ENCODE measurements around the gene GALNS.
"Not testable (repeated sequence)": the region's sequence is repeated elsewhere in the genome, so short reads cannot be mapped to it uniquely, and the experiment has no call there.

GALNS gene

DNA sequence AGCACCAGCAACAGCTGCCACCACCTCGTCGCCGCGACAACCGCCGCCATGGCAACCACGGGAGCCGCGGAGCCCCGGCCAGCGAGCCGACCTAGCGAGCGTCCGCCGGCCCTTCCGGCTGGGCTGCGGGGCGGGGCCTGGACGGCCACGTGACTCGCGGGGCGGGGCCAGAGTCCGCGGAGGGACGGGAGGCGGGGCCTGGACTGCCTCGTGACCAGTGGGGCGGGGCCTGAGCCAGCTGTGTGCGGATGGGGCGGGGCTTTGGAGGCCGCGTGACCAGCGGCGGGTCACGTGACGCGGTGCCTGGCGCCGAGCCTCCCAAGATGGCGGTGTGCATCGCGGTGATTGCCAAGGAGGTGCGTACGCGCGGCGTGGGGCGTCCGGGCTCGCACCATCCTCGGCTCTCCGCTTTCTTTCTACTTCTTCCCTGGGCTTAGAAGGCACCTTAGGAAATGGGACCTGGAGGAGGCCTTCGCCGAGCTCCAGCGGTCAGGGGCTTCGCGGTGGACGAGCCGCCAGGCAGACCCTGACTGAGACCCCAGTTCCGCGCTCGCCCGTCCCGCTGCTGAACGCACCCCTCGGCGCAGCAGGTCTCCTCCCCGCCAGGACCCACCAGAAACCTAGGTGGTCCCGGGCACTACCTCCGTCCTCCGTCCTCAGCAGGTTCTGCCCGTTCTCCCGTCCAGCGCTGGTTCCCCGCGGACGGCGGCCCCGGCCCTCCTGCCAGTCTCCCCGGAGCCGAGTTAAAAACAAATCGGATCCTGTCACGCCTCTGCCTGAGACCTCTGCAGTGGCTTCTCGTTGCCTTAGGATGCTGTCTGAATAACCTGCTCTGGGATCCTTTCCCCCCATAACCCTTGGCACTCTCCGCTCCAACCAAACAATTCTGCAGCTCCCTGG lies at the start of gene GALNS, which contains the start of gene TRAPPC2L:
Gene GALNS (minus strand): TSS at position 120 of the 900 bp plus-strand sequence. CDS start 70 bp downstream, at position 50.
Gene TRAPPC2L (plus strand): TSS at position 300 of the 900 bp plus-strand sequence. CDS start 24 bp downstream, at position 324.
- peak; percentile 100 for DNase-seq

DNA sequence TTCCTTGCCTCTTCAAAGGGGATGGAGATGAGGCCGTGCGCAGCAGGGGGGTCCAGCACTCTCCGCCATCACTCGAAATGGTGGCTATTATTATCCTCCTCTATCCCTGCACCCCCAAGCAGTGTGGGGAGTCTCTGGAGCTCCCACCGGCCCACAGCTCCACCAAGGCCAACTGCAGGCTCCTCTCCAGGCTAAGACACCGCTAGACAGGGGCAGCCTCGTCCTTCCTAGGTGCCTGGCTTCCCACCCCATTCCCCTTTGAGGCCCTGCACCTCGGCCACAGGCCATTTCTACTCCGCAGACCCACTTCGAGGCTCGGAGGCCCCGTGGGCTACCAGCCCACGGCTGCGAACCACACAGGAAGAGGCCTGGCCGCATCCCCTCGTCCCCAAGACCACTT lies 49.3 kb upstream of the GALNS start:
- no peak for DNase-seq

DNA sequence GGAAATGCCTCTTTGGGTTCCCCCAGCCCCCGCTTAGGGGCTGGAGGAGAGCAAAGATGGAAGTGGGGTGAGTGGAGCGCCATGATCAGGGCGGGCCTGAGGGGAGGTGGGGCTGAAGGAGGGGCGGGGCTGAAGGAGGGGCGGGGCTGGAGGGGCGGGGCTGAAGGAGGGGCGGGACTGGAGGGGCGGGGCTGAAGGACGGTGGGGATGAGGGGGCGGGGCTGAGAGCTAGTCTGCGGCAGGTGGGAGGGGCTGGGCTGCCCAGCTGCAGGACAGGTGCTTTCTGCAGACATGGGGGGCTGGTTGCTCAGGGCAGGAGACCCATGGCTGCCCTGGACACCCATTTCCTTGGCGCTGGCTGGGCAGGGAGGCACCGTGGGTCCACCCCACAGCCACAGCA lies 48.8 kb upstream of the GALNS start:
- no peak for DNase-seq

- no peak for DNase-seq
These were observed 48.1 kb upstream of the GALNS start for GRCh38 chr16:88904676-88905365.

- no peak for DNase-seq
These were observed 46.5 kb upstream of the GALNS start for GRCh38 chr16:88903267-88903666.

- no peak for DNase-seq
These were observed 46.0 kb upstream of the GALNS start for GRCh38 chr16:88902744-88903143.

GRCh38 chr16:88901718-88902337 lies 45.1 kb upstream of the GALNS start:
- DNase-seq, result no peak

DNA sequence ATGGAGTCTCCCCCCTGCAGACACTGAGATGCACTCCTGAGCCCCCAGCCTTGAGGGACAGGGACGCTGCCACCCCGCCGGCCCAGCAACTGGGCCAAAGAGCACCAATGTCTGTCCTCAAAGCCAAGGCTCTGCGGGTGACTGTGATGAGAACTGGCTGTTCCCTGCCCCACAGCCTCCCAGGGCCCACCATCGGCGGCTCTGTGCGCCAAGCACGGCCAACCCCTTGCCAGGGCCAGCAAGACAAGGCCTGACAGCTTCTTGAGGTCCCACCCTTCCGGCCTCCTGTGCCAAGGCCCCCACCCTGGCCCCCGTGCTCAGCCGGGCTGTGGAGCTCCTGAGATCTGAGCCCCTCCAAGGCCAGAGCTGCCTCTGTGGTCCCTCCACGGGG lies 43.9 kb upstream of the GALNS start:
- DNase-seq, result no peak

DNA sequence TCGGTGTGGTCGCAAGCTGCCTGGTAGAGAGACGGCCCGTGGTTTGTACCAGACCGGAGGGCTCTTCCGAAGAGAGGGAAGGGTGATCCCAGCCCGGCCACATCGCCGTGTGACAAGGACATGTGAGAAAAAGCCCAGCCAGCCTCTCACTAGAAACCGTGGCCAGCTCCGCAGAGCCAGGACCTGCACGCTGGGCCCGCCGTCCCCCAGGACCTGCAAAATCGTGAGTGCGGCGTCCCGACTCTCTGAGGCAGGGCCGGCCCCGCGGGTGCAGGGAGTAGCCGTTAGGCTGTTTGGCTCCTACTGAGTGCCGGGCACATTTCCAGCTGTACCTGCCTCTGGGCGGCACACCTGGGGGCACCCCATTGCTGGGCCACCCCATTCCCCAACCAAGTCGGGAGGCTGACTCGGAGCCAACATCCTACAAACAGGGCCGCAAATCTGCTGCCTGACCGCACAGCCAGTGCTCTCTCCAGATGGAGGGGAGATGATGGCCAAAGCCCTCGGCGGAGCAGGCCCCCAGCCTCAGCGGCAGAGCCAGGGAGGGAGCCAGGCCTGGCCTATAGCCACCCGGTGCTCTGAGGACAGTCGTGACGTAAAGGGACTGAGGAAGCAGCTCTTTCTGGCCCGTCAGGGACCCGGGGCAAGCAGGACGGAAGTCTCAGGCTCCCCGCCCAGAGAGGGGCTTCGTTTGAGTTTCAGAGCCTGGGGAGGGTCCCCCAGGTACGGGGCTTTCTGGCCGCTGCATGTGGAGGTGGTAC lies 43.3 kb upstream of the GALNS start:
- no peak for DNase-seq

- DNase-seq, result no peak
These were observed 41.1 kb upstream of the GALNS start for GRCh38 chr16:88897696-88898425.

DNA sequence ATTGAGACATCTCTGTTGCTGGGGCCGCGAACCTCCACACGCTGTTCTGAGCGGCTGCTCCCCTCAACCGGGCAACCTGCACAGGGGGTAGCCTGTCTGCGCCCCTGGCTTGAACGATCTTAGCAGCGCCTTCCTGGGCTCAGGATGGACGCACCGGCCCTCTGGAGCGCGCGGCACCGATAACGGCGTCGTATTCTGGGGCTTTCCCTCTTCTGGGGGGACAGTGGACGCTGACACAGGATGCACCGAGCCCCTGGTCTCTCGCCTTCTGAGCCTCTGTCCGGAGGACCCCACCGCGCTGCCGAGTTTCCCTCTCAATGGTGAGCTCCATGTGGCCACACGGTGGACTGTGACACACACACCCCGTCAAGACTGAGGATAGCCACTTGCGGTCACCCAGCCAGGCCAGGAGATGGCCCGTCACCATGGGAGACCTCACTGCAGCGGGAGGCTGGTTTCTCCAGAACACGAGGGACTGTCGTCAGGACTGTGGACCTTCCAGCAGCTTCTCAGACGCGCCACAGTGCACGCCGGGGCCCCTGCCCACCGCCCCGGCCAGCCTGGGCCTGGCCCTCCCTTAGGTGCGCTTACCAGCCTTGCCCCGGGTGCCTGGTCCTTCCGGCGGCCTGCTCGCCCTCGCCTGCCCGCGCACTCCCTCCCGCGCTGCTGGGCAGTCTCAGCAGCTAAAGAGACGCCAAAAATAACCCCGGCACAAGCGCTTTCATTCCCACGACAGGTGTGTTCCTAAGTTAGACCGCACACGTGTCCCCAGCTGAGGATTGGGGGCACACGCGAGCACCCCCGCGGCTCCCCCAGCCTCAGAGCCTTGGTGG lies 39.7 kb upstream of the GALNS start:
- DNase-seq, result no peak

- no peak for DNase-seq
These were observed 38.6 kb upstream of the GALNS start for GRCh38 chr16:88895335-88895734.

GRCh38 chr16:88894681-88895300 lies 38.0 kb upstream of the GALNS start:
- no peak for DNase-seq

- not testable (repeated sequence) for DNase-seq
These were observed 37.5 kb upstream of the GALNS start for GRCh38 chr16:88894266-88894665.

DNA sequence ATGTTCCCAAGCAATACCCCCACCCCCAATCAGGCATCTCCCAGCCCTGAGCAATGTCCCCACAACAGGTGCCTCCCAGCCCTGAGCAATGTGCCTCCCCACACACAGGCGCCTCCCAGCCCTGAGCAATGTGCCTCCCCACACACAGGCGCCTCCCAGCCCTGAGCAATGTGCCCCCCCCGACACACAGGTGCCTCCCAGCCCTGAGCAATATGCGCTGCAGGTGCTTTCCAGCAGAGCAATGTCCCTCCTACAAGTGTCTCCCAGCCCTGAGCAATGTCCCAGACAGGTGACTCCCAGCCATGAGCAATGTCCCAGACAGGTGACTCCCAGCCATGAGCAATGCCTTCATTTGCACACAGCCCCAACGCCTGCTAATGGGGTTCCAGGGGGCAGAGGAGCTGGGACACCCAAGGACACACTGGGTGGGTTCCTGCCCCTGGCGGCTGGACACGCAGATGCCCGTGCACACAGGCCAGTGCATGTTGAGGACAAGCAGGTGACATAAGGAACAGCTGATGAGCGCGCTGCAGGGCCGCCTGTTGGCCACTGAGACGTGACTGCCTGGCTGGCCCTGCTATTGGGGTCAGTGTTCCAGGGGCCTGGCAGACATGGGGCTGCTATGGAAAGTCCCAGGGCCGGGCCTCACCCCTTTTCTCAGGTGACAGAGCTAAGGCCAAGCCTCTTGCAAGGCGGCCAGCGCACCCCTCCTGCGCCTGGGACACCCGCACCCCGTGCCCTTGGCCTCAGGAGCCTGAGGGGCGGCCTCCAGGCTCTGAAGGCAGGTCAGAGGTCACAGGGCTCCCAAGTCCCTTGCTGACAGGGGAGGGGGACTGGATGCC lies 36.6 kb upstream of the GALNS start:
- DNase-seq, result no peak

DNA sequence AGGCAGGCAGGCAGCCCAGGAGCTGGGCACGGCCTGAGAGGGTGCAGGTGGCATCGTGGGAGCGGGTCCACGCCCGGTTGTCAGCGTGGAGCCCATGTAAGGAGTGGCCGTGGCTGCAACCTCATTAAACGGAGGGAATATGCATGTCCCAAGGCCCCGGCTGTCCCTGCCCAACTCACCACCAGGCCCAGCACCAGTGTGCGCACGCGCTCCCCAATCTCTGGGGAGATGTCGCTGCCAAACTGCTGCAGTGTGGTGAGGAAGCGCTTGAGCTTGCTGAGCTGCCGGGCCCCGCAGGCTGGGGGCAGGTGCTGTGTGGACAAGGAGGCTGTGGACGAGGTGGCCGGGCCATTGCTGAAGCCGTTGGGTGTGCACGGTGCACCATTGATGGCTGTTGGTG lies 35.3 kb upstream of the GALNS start:
- no peak for DNase-seq

GRCh38 chr16:88891083-88891482 lies 34.3 kb upstream of the GALNS start:
- DNase-seq, result no peak

DNA sequence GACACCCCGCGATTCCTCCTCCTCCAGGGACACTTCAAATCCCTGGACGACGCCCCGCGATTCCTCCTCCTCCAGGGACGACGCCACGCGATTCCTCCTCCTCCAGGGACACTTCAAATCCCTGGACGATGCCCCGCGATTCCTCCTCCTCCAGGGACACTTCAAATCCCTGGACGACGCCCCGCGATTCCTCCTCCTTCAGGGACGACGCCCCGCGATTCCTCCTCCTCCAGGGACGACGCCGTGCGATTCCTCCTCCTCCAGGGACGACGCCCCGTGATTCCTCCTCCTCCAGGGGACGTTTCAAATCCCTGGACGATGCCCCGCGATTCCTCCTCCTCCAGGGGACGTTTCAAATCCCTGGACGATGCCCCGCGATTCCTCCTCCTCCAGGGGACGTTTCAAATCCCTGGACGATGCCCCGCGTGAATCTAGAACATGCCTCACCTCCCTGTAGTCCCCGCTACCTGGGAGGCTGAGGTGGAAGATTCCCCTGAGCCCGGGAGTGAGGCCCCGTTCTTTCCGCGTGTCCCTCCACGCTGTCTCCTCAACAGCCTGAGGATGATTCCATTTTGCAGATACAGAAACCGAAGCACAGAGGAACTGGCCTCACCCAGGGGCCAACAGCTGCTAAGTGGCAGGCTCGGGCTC lies 33.1 kb upstream of the GALNS start:
- not testable (repeated sequence) for DNase-seq

Data from stimulated activated CD4-positive, alpha-beta T cell treated with anti-CD3 and anti-CD28 coated beads, Interleukin-12 subunit alpha, Interleukin-12 subunit beta, amount 100 ng/mL, for 4 hours (primary cell).